Activated CD8-positive, alpha-beta memory T cell treated with anti-CD3 and anti-CD28 coated beads, Interleukin-2, amount 50 U/mL, for 24 hours (primary cell): ENCODE data around the gene KRTAP4-11.
"Not testable (repeated sequence)": the region's sequence is repeated elsewhere in the genome, so short reads cannot be mapped to it uniquely, and the experiment has no call there.

Source experiments
- DNase-seq: peaks from one replicate; pipeline ENCODE4 v3.0.0-alpha.2; 2020; ENCODE audit errors: extremely low read depth

Gene KRTAP4-11

DNA sequence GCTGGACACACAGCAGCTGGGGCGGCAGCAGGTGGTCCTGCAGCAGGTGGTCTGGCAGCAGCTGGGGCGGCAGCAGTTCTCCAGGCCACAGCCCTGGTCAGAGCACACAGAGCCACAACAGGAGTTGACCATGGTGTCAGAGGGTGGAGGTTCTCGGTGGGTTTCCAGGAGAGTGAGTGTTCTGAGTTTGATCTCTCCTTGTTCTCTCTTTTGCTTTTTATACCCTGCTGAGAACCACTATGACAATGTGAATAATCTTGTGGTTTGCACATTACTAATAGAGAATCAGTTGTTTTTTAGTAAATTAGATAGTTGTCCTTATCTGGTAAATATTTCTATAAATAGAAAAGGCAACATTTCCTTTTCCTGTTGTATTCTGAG, 5.8 kb upstream of the KRTAP4-11 start, which contains the start of gene KRTAP4-12:
KRTAP4-12 (minus strand) TSS at position 192 of the 381 bp plus-strand sequence; CDS start at position 132, 60 bp downstream.
- not testable (repeated sequence) for DNase-seq

DNA sequence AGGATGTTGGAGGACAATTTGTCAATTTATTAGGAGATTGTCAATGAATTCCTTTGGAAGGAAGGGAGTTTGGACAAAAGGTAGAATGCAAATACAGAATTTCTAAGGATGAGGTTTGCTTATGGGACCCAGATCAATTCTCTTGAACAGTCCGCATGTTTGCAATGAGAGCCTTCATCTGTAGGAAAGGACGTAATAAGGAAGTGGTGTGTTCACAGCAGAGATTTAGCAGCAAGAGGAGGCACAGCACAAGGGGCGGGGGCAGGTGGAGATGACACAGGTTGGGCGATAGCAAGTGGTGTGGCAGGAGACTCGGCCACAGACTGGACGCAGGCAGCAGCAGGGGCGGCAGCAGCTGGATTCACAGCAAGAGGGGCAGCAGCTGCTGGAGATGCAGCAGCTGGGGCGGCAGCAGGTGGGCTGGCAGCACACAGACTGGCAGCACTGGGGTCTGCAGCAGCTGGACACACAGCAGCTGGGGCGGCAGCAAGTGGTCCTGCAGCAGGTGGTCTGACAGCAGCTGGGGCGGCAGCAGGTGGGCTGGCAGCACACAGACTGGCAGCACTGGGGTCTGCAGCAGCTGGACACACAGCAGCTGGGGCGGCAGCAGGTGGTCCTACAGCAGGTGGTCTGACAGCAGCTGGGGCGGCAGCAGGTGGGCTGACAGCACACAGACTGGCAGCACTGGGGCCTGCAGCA, 5.3 kb upstream of the KRTAP4-11 start:
- DNase-seq = not testable (repeated sequence)

DNA sequence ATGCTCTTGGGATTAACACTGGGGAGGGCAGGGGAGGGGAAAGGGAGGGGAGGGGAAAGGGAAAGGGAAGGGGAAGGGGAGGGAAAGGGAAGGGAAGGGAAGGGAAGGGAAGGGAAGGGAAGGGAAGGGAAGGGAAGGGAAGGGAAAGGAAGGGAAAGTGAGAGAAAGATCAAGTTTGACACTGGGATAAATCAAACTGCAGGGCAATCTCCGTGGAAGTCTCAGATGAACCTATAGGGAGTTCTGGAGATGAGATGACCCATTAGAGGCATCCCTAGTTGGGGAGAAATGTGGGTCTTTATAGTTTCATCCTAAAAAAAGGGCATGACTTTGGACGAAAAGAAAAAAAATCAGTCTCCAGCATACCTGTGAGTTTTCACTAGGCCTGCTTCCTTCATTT, 3.6 kb upstream of the KRTAP4-11 start:
- DNase-seq = no peak

DNA sequence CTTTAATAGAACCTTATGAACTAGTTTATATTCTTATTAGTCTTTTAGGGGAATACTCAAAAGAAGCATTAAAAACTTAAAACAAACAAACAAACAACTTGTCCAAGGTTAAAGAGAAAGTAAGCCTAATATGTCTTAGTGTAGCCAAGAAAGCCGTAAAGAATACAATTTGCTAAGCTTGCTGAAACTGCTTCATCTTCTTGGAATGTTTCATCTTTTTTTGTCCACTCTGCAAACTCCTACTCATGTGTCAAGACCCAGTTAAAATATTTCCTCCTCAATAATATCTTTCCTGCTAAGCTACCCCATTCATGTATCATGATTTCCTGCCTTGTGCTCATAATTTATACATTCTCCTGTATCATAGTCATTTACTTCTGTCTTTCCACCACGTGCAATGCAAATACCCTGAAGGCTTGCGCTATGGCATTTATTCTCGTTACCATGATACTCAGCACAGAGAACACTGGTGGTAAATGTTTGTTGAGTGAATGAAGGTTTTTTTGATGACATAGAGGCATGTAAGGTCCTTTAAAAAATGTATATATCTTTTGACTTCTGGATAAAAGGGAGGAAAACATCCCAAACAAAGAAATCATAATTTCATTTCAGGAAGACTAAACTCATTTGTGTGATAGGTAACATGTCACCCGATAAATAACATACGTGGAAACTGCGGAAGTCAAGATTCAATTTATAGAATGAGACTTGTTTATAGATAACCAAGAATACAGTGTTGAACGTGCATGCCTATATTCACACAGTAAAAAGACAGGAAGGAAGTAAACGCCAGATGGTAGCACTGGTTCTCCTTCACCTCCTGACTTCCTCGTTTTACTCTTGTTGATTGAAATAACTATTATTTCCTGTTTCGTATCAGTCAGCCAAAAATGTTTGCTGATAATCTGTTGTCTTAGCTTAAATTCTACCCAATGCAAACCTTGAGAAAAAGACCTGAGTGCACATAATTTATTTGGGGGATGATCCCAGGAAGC, 1.8 kb upstream of the KRTAP4-11 start:
- DNase-seq = not testable (repeated sequence)

DNA sequence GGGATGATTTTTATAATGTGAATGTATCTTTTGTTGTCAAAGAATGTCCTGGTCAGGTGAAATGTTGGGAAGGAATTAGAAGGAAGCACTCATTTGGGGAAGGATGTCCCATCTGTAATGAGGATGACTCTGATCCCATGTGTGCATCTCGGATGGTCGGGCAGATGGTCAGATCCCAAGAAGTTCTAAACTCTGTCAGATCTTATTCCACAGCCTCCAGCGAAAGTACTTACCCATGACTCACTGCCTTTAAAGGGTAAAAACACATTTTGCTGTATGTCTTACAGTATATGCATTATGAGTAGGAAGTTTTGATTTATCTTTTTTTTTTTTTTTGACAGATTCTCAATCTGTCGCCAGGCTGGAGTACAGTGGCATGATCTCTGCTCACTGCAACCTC, 548 bp upstream of the KRTAP4-11 start:
- no peak for DNase-seq

DNA sequence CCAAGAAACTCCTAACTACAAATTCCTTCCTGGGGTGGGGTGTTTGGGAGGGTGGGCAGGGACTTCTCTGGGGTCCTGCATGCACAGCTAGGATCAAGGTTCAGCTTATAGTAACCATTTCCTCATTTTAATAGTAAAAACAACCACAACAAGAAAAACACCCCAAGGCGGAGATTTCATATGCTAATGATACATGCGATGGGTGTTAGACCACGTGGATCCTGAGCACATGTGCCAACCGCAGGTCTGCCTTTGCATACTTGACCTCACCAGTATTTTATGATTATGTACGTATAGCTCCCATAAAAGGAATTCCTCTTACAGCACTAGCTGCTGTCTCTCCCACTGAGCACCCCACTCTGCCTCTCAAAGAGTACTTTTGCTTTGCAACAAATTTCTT, 1.9 kb downstream of the KRTAP4-11 start:
- no peak for DNase-seq

DNA sequence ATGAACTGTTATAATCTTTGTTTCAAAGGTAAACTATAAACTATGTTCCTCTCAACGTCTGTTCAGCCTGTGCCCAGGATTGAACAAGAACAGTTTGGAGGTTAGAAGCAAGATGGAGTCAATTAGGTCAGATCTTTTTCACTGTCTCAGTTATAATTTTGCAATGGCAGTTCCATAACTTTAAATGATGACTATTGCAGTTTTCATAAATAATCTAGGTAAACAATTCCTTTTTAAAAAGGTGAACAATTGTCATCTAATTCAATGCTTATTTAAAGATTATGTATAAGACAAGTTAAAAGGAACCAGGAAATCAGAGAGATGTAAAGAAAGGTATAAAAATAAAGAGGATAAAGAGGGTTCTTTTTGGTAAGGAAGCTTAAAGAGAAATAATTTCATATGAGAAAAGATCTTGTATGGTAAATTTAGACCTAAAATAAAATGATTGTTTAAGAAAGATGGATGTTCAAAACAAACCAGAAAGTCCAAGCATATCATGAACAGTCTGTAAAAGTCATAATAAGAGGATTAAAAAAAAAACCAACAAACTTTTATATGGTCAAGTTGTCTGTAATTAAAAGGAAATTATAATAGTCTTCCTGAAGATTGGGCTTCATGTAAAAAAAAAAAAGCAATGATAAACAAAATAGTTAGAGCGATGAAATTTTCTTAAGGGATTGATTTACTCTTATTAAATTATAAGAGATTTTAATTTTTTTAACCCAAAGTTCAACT, 6.9 kb downstream of the KRTAP4-11 start:
- no peak for DNase-seq

DNA sequence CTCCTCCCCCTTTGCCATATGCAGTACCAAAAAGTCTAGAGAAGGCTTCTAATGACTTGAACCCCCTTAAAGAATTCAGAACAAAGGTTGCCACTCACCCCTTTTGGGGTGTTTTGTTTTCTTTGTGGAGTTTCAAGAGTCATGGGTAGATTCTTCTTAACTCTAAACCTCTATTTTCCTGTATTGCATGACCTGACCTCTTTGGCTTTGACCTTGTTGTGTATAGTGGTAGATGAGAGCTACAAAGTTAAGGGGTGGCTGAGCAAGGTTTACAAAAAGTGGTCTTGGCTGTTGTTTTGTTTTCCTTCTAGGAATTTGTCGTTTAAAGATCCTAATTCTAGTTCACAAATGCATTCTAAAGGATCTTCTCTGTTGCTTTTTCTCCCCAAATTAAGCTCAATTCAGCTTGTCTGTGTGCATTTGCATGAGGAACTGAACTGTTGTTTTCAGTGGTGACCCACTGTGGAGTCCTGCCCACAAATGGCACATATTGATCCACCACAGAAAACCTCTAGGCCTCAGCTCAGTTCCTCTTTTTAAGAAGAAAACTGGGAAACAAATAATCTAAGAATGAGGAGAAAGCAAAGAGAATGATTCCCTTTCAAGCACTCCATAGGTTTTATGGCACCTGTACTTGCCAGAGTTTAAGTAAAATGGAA, 9.3 kb downstream of the KRTAP4-11 start:
- not testable (repeated sequence) for DNase-seq

DNA sequence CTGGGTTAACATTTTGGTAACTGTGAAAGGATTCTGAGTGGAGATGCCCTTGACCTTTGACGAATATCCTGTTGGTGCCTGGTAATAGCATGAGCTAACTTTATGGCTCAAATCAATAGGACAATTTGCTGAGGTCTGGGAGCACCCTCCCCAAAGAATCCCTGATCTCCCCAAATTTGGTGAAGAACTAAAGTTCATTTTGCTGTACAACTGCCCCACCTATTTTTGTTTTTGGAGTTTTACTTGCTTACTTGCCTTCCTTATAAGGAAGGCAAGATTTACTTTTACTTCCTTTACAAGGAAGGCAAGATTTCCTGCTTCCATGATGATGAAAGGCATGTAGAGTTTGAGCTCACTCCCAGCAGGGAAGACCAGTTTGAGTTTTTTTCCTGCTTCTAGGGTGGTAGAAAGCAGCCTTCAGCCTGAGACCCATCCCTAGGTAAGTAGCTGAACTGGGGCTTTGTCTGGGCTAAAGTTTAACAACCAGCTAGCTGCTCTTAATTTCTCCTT, 10.2 kb downstream of the KRTAP4-11 start:
- no peak for DNase-seq

DNA sequence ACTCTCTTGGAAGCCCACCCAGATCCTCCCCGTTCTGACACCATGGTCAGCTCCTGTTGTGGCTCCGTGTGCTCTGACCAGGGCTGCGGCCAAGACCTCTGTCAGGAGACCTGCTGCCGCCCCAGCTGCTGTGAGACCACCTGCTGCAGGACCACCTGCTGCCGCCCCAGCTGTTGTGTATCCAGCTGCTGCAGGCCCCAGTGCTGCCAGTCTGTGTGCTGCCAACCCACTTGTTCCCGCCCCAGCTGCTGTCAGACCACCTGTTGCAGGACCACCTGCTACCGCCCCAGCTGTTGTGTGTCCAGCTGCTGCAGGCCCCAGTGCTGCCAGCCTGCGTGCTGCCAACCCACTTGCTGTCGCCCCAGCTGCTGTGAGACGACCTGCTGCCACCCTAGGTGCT, 12.8 kb downstream of the KRTAP4-11 start, which contains the start of gene KRTAP4-9:
KRTAP4-9 (plus strand) TSS at position 43 of the 400 bp plus-strand sequence; CDS start at position 43, 0 bp downstream.
- not testable (repeated sequence) for DNase-seq

DNA sequence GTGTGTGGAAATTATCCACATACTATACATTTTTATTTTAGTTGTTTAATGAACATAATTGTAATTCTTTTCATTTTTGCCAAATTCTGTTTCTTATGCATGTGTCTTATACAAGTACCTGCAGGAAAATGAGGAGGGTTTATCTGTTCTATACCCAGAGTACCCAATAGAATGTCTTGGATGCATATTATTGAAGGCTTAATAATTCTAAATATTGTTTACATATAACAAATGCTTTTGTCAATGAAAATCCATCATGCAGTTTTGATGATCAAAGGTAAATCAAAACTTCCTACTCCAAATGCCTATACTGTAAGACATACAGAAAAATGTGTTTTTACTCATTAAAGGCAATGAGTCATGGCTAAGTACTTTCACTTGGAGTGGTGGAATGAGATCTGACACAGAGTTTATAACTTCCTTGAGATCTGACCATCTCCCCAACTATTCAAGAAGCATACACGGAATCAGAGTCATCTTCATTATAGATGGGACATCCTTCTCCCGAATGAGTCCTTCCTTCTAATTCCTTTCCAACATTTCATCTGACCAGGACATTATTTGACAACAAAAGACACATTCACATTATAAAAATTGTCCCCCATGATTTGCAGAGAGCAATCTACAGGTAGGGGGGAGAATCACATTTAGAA, 13.7 kb downstream of the KRTAP4-11 start:
- not testable (repeated sequence) for DNase-seq

DNA sequence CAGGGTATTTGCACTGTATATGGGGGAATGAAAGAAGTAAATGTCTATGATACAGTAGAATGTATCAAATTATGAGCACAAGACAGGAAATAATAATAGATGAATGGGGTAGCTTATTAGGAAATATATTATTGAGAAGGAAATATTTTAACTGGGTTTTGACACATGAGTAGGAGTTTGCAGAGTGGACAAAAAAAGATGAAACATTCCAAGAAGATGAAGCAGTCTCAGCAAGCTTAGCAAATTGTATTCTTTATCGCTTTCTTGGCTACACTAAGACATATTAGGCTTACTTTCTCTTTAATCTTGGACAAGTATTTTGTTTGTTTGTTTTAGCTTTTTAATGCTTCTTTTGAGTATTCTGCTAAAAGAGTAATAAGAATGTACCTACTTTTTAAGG, 14.3 kb downstream of the KRTAP4-11 start:
- DNase-seq = no peak

DNA sequence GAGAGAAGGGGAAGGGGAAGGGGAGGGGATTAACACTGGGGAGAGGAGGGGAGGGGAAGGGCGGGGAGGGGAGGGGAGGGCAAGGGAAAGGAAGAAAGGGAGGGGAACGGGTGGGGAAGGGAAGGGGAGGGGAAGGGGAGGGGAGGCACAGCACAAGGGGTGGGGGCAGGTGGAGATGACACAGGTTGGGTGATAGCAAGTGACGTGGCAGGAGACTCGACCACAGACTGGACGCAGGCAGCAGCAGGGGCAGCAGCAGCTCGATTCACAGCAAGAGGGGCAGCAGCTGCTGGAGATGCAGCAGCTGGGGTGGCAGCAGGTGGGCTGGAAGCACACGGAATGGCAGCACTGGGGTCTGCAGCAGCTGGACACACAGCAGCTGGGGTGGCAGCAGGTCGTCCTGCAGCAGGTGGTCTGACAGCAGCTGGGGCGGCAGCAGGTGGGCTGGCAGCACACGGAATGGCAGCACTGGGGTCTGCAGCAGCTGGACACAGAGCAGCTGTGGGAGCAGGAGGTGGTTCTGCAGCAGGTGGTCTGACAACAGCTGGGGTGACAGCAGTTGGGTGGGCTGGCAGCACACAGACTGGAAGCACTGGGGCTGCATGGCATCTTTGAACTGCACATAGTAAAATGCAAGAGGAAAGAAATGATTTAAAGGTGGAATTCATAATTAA, 16.4 kb downstream of the KRTAP4-11 start, which contains the start of gene KRTAP4-16:
KRTAP4-16 (minus strand) TSS at position 624 of the 674 bp plus-strand sequence; CDS start at position 624, 0 bp downstream.
- DNase-seq = no peak

DNA sequence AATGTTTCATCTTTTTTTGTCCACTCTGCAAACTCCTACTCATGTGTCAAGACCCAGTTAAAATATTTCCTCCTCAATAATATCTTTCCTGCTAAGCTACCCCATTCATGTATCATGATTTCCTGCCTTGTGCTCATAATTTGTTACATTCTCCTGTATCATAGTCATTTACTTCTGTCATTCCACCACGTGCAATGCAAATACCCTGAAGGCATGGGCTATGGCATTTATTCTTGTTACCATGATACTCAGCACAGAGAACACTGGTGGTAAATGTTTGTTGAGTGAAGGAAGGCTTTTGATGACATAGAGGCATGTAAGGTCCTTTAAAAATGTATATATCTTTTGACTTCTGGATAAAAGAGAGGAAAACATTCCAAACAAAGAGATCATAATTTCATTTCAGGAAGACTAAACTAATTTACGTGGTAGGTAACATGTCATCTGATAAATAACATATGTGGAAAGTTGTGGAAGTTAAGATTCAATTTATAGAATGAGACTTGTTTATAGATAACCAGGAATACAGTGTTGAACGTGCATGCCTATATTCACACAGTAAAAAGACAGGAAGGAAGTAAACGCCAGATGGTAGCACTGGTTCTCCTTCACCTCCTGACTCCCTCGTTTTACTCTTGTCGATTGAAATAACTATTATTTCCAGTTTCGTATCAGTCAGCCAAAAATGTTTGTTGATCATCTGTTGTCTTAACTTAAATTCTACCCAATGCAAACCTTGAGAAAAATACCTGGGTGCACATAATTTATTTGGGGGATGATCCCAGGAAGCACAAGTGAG, 18.3 kb downstream of the KRTAP4-11 start:
- not testable (repeated sequence) for DNase-seq

DNA sequence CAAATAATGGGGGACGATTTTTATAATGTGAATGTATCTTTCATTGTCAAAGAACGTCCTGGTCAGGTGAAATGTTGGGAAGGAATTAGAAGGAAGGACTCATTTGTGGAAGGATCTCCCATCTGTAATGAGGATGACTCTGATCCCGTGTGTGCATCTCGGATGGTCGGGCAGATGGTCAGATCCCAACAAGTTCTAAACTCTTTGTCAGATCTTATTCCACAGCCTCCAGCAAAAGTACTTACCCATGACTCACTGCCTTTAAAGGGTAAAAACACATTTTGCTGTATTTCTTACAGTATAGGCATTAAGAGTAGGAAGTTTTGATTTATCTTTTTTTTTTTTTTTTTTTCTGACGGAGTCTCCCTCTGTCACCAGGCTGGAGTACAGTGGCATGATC, 19.7 kb downstream of the KRTAP4-11 start:
- DNase-seq = no peak

DNA sequence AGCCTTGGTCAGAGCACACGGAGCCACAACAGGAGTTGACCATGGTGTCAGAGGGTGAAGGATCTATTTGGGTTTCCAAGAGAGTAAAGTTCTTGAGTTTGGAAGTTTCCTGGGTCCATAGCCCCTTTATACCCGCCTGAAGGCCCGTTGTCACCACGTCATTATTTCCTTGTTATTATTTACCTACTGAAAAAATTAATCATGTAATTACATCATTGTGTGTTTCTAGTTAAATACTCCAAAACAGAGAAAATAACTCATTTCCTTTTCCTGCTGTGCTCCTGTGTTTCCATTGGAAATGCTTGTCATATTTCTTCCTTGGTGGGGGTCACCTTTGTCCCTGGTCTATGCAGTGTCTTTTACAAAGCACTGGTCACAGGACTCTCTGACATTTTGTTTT, 20.1 kb downstream of the KRTAP4-11 start, which contains the start of gene KRTAP4-8:
KRTAP4-8 (minus strand) TSS at position 101 of the 400 bp plus-strand sequence; CDS start at position 43, 58 bp downstream.
- DNase-seq = no peak

DNA sequence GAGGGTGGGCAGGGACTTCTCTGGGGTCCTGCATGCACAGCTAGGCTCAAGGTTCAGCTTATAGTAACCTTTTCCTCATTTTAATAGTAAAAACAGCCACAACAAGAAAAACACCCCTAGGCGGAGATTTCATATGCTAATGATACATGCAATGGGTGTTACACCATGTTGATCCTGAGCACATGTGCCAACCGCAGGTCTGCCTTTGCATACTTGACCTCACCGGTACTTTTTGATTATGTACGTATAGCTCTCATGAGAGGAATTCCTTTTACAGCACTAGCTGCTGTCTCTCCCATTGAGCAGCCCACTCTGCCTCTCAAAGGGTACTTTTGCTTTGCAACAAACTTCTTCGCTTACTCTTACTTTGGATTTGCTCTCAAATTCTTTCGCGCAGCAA, 22.1 kb downstream of the KRTAP4-11 start:
- no peak for DNase-seq

DNA sequence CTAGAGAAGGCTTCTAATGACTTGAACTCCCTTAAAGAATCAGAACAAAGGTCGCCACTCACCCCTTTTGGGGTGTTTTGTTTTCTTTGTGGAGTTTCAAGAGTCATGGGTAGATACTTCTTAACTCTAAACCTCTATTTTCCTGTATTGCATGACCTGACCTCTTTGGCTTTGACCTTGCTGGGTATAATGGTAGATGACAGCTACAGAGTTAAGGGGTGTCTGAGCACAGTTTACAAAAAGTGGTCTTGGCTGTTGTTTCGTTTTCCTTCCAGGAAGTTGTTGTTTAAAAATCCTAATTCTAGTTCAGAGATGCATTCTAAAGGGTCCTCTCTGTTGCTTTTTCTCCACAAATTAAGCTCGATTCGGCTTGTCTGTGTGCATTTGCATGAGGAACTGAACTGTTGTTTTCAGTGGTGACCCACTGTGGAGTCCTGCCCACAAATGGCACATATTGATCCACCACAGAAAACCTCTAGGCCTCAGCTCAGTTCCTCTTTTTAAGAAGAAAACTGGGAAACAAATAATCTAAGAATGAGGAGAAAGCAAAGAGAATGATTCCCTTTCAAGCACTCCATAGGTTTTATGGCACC, 29.3 kb downstream of the KRTAP4-11 start:
- not testable (repeated sequence) for DNase-seq
